HG03039 (cell line): ENCODE measurements around the gene GBF1.

Experiments used
- ATAC-seq: cut with Tn5 transposase; IDR thresholded peaks from one replicate; pipeline ENCODE4 v1.9.1; 2021; ENCODE audit warnings: mild to moderate bottlenecking, moderate library complexity; ENCODE audit not compliant: unreplicated experiment

Gene GBF1

DNA sequence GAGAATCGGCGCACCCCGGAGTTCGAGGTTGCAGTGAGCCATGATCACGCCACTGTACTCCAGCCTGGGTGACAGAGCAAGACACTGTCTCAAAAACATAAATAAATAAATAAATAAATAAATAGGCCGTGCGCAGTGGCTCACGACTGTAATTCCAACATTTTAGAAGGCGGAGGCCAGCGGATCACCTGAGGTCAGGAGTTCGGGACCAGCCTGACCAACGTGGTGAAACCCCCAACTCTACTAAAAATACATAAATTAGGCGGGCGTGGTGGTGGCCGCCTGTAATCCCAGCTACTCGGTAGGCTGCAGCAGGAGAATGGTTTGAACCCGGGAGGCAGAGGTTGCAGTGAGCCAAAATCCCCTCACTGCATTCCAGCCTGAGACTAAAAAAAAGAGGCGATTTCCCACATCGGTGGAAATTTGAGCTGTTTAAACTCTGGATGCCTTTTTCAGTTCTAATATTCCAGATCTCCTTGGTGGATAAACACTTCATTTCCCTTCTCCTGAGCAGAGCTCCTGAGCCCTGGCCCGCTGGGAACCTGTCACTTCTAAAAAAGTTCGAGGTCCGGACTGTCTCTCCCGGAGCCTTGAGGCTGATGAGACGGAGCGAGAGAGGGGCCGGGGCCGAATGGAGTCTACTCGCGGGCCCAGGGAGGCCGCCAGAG, 148.2 kb downstream of the GBF1 start:
- ATAC-seq, result no peak

- ATAC-seq, result peak; percentile 76
Measured at GRCh38 chr10:102394079-102394800, 148.9 kb downstream of the GBF1 start.

- peak; percentile 2 for ATAC-seq
Measured at GRCh38 chr10:102394801-102395399, 149.6 kb downstream of the GBF1 start.

DNA sequence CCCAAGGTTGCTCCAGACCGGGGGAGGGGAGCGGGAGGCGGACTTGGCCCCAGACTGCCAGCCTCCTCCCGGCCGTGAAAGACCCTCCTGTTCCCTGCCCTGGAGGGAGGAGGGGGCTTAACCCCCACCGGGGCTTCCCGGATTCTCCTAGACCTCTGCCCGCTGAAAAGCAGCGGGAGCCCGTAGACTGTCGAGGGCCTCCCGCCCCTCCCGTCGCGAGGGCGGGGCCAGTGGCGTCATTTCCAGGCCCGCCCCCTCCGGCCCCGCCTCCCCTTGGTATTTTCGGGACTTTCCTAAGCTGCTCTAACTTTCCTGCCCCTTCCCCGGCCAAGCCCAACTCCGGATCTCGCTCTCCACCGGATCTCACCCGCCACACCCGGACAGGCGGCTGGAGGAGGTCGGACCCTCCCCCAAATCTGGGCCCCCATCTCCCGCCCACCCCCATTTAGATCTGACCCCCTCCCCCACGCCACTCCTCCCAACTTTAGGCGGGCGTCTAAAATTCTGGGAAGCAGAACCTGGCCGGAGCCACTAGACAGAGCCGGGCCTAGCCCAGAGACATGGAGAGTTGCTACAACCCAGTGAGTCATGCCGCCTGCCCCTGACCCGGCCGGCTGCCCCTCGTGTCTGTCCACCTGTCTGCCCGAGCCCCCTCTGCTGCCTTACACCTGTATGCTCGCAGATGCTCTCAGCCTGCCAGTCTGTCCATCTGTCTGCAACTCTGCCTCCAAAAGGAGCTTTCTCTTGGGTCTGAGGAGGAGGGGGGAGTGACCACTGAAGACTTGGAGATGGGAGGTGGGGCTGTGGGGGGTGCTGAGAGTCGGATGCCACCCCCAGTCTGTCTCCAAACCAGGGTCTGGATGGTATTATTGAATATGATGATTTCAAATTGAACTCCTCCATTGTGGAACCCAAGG, 150.3 kb downstream of the GBF1 start, which contains the start of gene NFKB2:
Gene NFKB2 (plus strand): TSS at position 306 of the 917 bp plus-strand sequence. CDS start 255 bp downstream, at position 561.
- ATAC-seq, result peak; percentile 21

GRCh38 chr10:102396317-102396650, 151.0 kb downstream of the GBF1 start:
- no peak for ATAC-seq

- no peak for ATAC-seq
Measured at GRCh38 chr10:102396730-102397151, 151.4 kb downstream of the GBF1 start.

DNA sequence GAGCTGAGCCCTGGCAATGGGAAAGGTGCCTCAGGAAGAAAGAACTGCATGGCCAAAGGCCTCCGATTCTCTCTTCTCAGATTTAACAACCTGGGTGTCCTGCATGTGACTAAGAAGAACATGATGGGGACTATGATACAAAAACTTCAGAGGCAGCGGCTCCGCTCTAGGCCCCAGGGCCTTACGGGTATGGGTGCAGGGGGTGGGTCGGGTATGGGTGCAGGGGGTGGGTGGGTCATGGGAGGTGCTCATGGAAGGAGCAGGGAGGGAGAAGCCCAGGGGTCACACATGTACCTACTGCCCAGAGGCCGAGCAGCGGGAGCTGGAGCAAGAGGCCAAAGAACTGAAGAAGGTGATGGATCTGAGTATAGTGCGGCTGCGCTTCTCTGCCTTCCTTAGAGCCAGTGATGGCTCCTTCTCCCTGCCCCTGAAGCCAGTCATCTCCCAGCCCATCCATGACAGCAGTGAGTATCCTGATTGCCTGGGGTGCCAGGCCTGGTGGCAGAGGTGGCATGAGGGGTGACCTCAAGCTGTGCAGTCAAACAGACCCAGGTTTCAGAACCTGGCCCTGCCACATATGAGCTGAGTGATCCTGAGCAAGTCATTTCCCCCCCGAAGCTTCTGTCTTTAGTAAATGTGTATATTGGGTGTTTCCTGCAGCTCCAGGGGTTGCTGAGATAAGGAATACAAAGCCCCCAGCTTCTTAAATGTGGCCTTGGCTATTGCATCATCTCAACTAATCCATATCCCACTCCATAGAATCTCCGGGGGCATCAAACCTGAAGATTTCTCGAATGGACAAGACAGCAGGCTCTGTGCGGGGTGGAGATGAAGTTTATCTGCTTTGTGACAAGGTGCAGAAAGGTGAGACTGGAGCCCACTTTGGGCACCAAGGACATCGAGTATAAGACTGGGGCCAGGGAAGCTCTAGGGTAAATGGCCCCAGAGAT, 152.2 kb downstream of the GBF1 start:
- ATAC-seq, result no peak

DNA sequence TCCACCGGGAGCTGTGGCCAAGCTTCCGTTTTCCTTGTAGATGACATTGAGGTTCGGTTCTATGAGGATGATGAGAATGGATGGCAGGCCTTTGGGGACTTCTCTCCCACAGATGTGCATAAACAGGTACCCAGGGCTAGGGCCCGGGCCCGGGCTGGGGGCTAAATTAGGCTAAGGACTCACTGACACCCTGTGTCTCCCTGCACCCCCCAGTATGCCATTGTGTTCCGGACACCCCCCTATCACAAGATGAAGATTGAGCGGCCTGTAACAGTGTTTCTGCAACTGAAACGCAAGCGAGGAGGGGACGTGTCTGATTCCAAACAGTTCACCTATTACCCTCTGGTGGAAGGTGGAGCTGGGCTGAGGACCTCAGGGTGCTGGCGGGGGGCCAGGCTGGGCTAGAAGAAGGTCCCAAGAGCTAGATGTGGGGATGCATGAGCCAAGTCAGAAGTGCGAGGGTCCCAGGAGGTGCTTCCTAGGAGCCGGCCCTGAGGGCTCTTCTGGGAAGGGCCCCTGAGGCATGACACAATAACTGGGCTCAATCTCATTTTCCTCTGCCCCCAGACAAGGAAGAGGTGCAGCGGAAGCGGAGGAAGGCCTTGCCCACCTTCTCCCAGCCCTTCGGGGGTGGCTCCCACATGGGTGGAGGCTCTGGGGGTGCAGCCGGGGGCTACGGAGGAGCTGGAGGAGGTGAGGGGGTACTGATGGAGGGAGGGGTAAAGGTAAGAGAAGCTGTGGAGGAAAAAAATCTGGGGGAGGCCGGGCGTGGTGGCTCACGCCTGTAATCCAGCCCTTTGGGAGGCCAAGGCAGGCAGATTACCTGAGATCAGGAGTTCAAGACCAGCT, 153.1 kb downstream of the GBF1 start:
- ATAC-seq, result no peak

DNA sequence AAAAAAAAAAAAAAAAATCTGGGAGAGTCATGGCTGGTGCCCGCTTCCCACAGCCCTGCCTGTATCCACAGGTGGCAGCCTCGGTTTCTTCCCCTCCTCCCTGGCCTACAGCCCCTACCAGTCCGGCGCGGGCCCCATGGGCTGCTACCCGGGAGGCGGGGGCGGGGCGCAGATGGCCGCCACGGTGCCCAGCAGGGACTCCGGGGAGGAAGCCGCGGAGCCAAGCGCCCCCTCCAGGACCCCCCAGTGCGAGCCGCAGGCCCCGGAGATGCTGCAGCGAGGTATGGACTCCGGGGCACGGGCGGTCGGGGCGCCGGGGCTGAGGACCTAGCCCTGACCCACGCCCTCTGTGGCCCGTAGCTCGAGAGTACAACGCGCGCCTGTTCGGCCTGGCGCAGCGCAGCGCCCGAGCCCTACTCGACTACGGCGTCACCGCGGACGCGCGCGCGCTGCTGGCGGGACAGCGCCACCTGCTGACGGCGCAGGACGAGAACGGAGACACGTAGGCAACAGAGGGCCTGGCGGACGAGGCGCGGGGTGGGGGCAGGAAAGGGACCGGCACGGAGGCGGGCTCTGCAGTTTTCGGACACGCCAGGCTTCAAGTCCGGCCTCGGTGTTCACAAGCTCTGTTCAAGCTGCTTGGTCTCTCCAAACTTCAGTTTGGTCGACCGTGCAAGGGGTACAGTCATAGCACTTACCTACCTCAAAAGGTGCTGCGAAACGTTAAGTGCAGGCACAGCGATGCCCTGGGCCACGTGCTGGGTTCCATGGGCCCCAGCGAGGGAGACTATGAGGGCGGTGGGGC, 154.1 kb downstream of the GBF1 start:
- ATAC-seq, result peak; percentile 32

DNA sequence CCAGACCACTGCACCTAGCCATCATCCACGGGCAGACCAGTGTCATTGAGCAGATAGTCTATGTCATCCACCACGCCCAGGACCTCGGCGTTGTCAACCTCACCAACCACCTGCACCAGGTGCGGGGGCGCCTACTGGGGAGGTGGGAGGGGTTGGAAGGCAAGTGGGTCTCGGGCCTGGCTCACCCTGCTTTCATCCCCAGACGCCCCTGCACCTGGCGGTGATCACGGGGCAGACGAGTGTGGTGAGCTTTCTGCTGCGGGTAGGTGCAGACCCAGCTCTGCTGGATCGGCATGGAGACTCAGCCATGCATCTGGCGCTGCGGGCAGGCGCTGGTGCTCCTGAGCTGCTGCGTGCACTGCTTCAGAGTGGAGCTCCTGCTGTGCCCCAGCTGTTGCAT, 154.7 kb downstream of the GBF1 start:
- no peak for ATAC-seq

- no peak for ATAC-seq
Measured at GRCh38 chr10:102400598-102401341, 155.4 kb downstream of the GBF1 start.

- ATAC-seq, result no peak
Measured at GRCh38 chr10:102401342-102401654, 156.0 kb downstream of the GBF1 start.

DNA sequence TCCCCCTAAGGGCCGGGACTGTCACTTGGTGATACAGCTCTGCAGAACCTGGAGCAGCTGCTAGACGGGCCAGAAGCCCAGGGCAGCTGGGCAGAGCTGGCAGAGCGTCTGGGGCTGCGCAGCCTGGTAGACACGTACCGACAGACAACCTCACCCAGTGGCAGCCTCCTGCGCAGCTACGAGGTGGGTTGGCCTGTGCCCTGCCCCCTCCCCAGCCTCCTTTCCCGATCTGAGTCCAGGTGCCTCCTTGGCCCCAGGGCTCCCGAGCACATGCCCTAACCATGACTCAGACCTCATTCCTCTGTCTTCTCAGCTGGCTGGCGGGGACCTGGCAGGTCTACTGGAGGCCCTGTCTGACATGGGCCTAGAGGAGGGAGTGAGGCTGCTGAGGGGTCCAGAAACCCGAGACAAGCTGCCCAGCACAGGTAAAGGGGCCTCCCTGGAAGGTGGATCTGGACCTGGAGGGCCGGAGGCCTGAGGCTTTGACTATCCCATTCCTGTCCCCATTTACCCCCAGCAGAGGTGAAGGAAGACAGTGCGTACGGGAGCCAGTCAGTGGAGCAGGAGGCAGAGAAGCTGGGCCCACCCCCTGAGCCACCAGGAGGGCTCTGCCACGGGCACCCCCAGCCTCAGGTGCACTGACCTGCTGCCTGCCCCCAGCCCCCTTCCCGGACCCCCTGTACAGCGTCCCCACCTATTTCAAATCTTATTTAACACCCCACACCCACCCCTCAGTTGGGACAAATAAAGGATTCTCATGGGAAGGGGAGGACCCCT, 156.6 kb downstream of the GBF1 start:
- ATAC-seq, result no peak

DNA sequence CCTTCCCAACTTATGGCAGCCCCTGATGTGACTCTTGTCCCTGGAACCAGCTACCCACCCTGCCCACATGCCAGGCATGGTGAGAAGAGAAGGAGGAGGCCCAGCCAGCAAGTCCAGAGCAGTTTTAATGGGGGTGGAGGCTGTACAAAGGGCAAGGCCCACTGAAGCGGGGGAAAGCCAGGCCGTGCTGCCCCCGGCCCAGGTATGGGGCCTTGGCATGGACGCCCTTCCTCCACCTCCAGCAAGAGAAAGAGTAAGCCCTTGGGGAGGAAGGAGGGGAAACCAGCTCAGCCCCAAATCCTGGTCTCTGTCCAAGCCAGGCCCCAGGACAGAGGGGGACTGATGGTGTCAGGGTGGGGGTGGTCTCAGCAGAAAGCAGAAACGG, 157.2 kb downstream of the GBF1 start:
- ATAC-seq, result no peak

- no peak for ATAC-seq
Measured at GRCh38 chr10:102403115-102403514, 157.8 kb downstream of the GBF1 start.

- ATAC-seq, result no peak
Measured at GRCh38 chr10:102404361-102405107, 159.2 kb downstream of the GBF1 start.
